ENCODE data around the gene GNMT. TPM values are rescaled to one million over a fixed set of nuclear protein-coding genes. Genes with fewer than 3 reads are reported as not detected.
A peak's percentile ranks its signal among the peaks of the same experiment; 100 is the strongest.

Gene GNMT
- total and polyA plus RNA-seq, 10 of the 15 experiments (the other 5 are each of a cell fraction or from before 2014, with no cell fraction given) = 0.27 to 1.1 (median 0.39) TPM

GRCh38 chr6:42928986-42929820 is 31.4 kb upstream of the GNMT start, which contains the start of gene CNPY3 (continued):
- peak; percentile 75 for TF ChIP-seq ZBTB11 (CRISPR knock-in tag; IDR thresholded peaks at IDR 0.05)
- TF ChIP-seq BCL11A (IDR thresholded peaks at IDR 0.05; ENCODE audit: low read depth, low read length) = no peak
- TF ChIP-seq PAX8 (IDR thresholded peaks at IDR 0.05) = no peak
- peak; percentile 58; the same call in 1 of the 2 replicates for TF ChIP-seq CEBPZ (IDR thresholded peaks at IDR 0.05; ENCODE audit: low read depth, low read length)
- peak; percentile 76; the same call in 1 of the 2 replicates for TF ChIP-seq RB1 (IDR thresholded peaks at IDR 0.05; ENCODE audit: borderline replicate concordance)
- peak; percentile 77 for TF ChIP-seq GATAD2B (conservative IDR thresholded peaks at IDR 0.05; ENCODE audit: low read depth)
- peak; percentile 6 for TF ChIP-seq KLF5 (IDR thresholded peaks at IDR 0.05; ENCODE audit: partially characterized antibody)
- TF ChIP-seq ZBED1 (IDR thresholded peaks at IDR 0.05; ENCODE audit: borderline replicate concordance) = 0 out of 2 replicates have a peak, but pooled peaks have one; percentile 57
- TF ChIP-seq EGR1 (IDR thresholded peaks at IDR 0.05; ENCODE audit: borderline replicate concordance in 1 of 2, low read depth in 2 of 2, low read length in 2 of 2) = 0 out of 3 replicates have a peak, but pooled peaks of 1 of the 2 experiments have one; percentile 41
- TF ChIP-seq CREB1 (IDR thresholded peaks at IDR 0.05; ENCODE audit: low read depth) = peak; percentile 82
- TF ChIP-seq TAF1 (IDR thresholded peaks at IDR 0.05; ENCODE audit: borderline replicate concordance, low read depth, low read length) = peak; percentile 65
- no peak for TF ChIP-seq JUND (IDR thresholded peaks at IDR 0.05; ENCODE audit: low read depth, low read length)
- TF ChIP-seq PML (IDR thresholded peaks at IDR 0.05; ENCODE audit: low read length) = peak; percentile 95
- peak; percentile 48; the same call in 1 of the 2 replicates for TF ChIP-seq HCFC1 (IDR thresholded peaks at IDR 0.05; ENCODE audit: low read length)
- TF ChIP-seq ZSCAN29 (IDR thresholded peaks at IDR 0.05) = no peak
- TF ChIP-seq CHD4 (IDR thresholded peaks at IDR 0.05) = no peak
- peak; percentile 86 for TF ChIP-seq MXI1 (IDR thresholded peaks at IDR 0.05; ENCODE audit: low read depth, low read length)
- TF ChIP-seq IRF4 (IDR thresholded peaks at IDR 0.05; ENCODE audit: low read depth, low read length) = no peak
- TF ChIP-seq ZNF207 (IDR thresholded peaks at IDR 0.05; ENCODE audit: borderline replicate concordance) = 0 out of 2 replicates have a peak, but pooled peaks have one; percentile 32
- TF ChIP-seq TCF3 (IDR thresholded peaks at IDR 0.05; ENCODE audit: borderline replicate concordance, insufficient read depth, low read depth, low read length) = peak; percentile 34; the same call in 1 of the 2 replicates
- TF ChIP-seq USF1 (IDR thresholded peaks at IDR 0.05; ENCODE audit: borderline replicate concordance, extremely low read length, insufficient read depth, low read depth, low read length) = peak; percentile 85
- TF ChIP-seq SMARCA5 (IDR thresholded peaks at IDR 0.05) = no peak
- TF ChIP-seq MYC (IDR thresholded peaks at IDR 0.05; ENCODE audit: insufficient read depth, insufficient read length, insufficient replicate concordance, low read length, severe bottlenecking) = peak; percentile 29
